ENCODE results near the gene SNX1. TPM values are rescaled to one million over a fixed set of nuclear protein-coding genes. Genes with fewer than 3 reads are reported as not detected.

SNX1 gene
- total and polyA plus RNA-seq, 2 of the 13 experiments (the other 11 are each of a cell fraction or from before 2014, with no cell fraction given): 29.3 to 60.1 TPM

- TF ChIP-seq HOXA7 (CRISPR knock-in tag; IDR thresholded peaks at IDR 0.05) (no peak), JDP2 (CRISPR knock-in tag; IDR thresholded peaks at IDR 0.05; ENCODE audit: borderline replicate concordance) (no peak), AHR (CRISPR knock-in tag; IDR thresholded peaks at IDR 0.05) (no peak), CBX5 (CRISPR knock-in tag; IDR thresholded peaks at IDR 0.05; ENCODE audit: borderline replicate concordance) (0 out of 2 replicates have a peak, but pooled peaks have one; percentile 28), ZNF724P (CRISPR knock-in tag; IDR thresholded peaks at IDR 0.05; ENCODE audit: borderline replicate concordance) (no peak), ZNF367 (CRISPR knock-in tag; IDR thresholded peaks at IDR 0.05; ENCODE audit: borderline replicate concordance) (no peak), MXD1 (CRISPR knock-in tag; IDR thresholded peaks at IDR 0.05) (no peak), KDM6A (CRISPR knock-in tag; IDR thresholded peaks at IDR 0.05; ENCODE audit: low read depth) (no peak), ZFP1 (CRISPR knock-in tag; IDR thresholded peaks at IDR 0.05) (no peak), TARDBP (CRISPR knock-in tag; IDR thresholded peaks at IDR 0.05) (0 out of 2 replicates have a peak, but pooled peaks have one; percentile 48), PRPF4 (IDR thresholded peaks at IDR 0.05; ENCODE audit: low read depth, low read length, poor library complexity, severe bottlenecking) (no peak), GATAD2A (CRISPR knock-in tag; IDR thresholded peaks at IDR 0.05) (peak; percentile 65), ZNF670 (CRISPR knock-in tag; IDR thresholded peaks at IDR 0.05; ENCODE audit: borderline replicate concordance) (no peak), ZNF205 (CRISPR knock-in tag; IDR thresholded peaks at IDR 0.05) (no peak), THYN1 (CRISPR knock-in tag; IDR thresholded peaks at IDR 0.05; ENCODE audit: borderline replicate concordance, low read depth) (no peak), GTF3A (CRISPR knock-in tag; conservative IDR thresholded peaks at IDR 0.05) (no peak), ZNF512B (CRISPR knock-in tag; IDR thresholded peaks at IDR 0.05; ENCODE audit: borderline replicate concordance) (no peak), NFRKB (IDR thresholded peaks at IDR 0.05) (no peak), HES4 (CRISPR knock-in tag; IDR thresholded peaks at IDR 0.05; ENCODE audit: borderline replicate concordance) (no peak), ZNF235 (CRISPR knock-in tag; IDR thresholded peaks at IDR 0.05; ENCODE audit: borderline replicate concordance) (no peak), ZNF775 (CRISPR knock-in tag; IDR thresholded peaks at IDR 0.05; ENCODE audit: borderline replicate concordance) (no peak), TCF7L2 (IDR thresholded peaks at IDR 0.05; ENCODE audit: low read depth, low read length) (no peak), PAXIP1 (CRISPR knock-in tag; conservative IDR thresholded peaks at IDR 0.05) (peak; percentile 69), TP53 (CRISPR knock-in tag; conservative IDR thresholded peaks at IDR 0.05) (no peak), ZSCAN20 (CRISPR knock-in tag; IDR thresholded peaks at IDR 0.05; ENCODE audit: borderline replicate concordance) (no peak)
These were observed 51.3 kb downstream of the SNX1 start (continued) for GRCh38 chr15:64146885-64147681.

Measured in HepG2 (cell line).